NCI-H2196 (cell line): ENCODE measurements around the gene TMEM219.
A peak's percentile ranks its signal among the peaks of the same experiment; 100 is the strongest.

Experiments used
- DNase-seq: peaks from one replicate; lab custom pipeline; 2025; ENCODE audit not compliant: unreplicated experiment; lab: John Stamatoyannopoulos, UW

Gene TMEM219

DNA sequence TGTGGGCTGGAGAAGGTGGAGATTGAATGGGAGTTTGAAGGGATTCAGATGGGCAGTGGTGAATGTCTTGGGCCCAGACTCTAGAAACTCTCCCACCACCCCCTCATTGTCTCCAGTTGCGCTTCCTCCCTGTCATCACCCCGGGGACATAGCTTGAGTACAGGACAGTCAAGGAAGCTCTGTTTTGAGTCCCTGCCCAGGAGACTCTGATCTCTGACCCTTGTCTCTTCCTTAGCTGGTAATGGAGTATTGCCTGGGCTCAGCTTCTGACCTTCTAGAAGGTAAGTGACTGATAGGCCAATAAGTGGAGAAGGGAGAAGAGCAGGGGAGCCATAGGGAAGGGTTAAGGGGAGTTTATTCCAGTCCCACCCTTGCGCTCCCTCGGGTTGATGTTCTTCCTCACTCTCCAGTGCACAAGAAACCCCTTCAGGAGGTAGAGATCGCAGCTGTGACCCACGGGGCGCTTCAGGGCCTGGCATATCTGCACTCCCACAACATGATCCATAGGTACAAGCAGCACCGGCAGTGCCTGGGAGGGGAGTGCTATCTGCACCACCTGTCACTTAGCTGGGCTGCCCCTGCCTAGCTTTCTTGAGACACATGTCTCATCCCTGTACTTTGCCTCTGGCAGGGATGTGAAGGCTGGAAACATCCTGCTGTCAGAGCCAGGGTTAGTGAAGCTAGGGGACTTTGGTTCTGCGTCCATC, 16.8 kb downstream of the TMEM219 start:
- no peak for DNase-seq

GRCh38 chr16:29982560-29983419, 20.9 kb downstream of the TMEM219 start:
- DNase-seq = no peak

- no peak for DNase-seq
Measured at GRCh38 chr16:29983420-29984136, 21.7 kb downstream of the TMEM219 start.

- DNase-seq = no peak
Measured at GRCh38 chr16:29984137-29984763, 22.4 kb downstream of the TMEM219 start.

GRCh38 chr16:29984764-29985147, 22.9 kb downstream of the TMEM219 start:
- DNase-seq = no peak

DNA sequence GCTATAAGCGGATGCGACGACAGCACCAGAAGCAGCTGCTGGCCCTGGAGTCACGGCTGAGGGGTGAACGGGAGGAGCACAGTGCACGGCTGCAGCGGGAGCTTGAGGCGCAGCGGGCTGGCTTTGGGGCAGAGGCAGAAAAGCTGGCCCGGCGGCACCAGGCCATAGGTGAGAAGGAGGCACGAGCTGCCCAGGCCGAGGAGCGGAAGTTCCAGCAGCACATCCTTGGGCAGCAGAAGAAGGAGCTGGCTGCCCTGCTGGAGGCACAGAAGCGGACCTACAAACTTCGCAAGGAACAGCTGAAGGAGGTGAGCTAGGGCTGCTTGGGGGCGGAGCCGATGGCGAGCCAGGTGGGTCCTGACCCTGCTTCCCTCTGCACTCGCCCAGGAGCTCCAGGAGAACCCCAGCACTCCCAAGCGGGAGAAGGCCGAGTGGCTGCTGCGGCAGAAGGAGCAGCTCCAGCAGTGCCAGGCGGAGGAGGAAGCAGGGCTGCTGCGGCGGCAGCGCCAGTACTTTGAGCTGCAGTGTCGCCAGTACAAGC, 23.5 kb downstream of the TMEM219 start:
- no peak for DNase-seq

GRCh38 chr16:29986231-29986630, 24.4 kb downstream of the TMEM219 start:
- DNase-seq = no peak

DNA sequence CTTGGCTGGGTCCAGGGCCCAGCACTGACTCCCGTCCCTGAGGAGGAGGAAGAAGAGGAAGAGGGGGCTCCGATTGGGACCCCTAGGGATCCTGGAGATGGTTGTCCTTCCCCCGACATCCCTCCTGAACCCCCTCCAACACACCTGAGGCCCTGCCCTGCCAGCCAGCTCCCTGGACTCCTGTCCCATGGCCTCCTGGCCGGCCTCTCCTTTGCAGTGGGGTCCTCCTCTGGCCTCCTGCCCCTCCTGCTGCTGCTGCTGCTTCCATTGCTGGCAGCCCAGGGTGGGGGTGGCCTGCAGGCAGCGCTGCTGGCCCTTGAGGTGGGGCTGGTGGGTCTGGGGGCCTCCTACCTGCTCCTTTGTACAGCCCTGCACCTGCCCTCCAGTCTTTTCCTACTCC, 25.1 kb downstream of the TMEM219 start:
- no peak for DNase-seq

GRCh38 chr16:29987371-29988085, 25.6 kb downstream of the TMEM219 start:
- DNase-seq = no peak

GRCh38 chr16:29988346-29989075, 26.6 kb downstream of the TMEM219 start:
- no peak for DNase-seq

DNA sequence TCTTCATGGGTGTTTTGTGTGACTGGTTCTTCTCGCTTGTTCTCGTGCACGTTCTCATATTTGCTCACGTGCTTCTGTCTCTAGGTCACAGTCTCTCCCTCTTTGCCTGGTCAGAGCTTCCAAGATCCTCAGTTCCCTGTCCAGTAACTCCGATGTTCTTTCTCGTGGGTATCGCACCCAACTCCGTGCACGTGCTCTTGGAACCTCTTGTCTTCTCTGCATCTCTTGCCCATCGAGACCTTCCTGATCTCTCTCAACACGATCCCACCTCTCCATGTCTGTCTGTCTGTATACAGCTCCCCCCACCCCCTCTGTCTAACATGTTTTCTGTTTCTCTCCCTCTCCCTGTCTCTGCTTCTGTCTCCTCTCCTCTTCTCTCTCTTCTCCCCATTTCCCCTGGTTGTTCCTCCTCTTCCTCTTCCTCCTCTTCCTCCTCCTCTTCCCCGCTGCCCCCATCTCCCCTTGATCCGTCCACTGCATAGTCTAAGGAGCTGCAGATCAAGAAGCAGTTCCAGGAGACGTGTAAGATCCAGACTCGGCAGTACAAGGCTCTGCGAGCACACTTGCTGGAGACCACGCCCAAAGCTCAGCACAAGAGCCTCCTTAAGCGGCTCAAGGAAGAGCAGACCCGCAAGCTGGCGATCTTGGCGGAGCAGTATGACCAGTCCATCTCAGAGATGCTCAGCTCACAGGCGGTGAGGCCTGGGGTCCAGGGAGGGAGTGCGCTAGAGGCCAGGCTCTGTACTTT, 27.4 kb downstream of the TMEM219 start:
- DNase-seq = no peak

DNA sequence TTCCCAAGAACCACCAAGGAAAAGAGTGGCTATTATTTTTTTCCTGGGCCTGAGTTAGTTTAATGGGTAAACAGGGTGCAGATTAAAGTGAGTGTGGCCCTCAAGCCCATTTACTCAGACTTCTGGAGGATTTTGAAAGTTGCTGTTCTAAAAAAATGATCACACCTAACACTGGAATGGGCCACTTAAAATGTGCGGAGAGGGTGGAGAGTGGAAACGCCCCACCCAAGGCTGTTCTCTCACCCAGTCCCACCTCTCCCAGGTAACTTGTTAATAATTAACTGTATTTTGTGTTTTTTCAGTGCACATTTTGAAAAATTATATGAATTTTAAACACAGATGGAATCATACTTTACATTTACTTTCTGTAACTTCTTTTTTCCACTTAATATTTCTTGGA, 28.2 kb downstream of the TMEM219 start:
- no peak for DNase-seq

DNA sequence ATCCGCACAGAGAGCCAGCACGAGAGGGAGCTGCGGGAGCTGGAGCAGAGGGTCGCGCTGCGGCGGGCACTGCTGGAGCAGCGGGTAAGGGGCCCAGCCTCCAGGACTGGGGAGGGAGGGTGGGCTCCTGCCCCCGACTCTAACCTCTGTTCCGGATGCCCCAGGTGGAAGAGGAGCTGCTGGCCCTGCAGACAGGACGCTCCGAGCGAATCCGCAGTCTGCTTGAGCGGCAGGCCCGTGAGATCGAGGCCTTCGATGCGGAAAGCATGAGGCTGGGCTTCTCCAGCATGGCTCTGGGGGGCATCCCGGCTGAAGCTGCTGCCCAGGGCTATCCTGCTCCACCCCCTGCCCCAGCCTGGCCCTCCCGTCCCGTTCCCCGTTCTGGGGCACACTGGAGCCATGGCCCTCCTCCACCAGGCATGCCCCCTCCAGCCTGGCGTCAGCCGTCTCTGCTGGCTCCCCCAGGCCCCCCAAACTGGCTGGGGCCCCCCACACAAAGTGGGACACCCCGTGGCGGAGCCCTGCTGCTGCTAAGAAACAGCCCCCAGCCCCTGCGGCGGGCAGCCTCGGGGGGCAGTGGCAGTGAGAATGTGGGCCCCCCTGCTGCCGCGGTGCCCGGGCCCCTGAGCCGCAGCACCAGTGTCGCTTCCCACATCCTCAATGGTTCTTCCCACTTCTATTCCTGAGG, 29.1 kb downstream of the TMEM219 start:
- DNase-seq = no peak

DNA sequence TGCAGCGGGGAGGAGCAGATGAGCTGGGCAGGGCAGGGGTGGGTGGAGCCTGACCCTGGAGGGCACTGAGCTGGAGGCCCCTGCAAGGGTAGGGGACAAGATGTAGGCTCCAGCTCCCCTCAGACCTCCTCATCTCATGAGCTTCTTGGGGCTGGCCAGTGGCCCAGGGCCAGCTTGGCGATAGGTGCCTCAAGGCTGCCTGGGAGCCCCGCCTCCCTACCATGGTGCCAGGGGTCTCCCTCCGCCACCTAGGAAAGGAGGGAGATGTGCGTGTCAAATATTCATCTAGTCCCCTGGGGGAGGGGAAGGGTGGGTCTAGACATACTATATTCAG, 29.7 kb downstream of the TMEM219 start:
- no peak for DNase-seq

GRCh38 chr16:29992344-29992967, 30.6 kb downstream of the TMEM219 start:
- peak; percentile 68 for DNase-seq

- DNase-seq = no peak
Measured at GRCh38 chr16:29993191-29993902, 31.5 kb downstream of the TMEM219 start.

- DNase-seq = no peak
Measured at GRCh38 chr16:29993903-29994599, 32.2 kb downstream of the TMEM219 start.
